GM18868 (cell line): ENCODE data around the gene CDHR1.

Experiments used
- ATAC-seq: cut with Tn5 transposase; IDR thresholded peaks from one replicate; pipeline ENCODE4 v1.9.1; 2021; ENCODE audit warnings: mild to moderate bottlenecking, moderate library complexity; ENCODE audit not compliant: unreplicated experiment

Gene CDHR1

DNA sequence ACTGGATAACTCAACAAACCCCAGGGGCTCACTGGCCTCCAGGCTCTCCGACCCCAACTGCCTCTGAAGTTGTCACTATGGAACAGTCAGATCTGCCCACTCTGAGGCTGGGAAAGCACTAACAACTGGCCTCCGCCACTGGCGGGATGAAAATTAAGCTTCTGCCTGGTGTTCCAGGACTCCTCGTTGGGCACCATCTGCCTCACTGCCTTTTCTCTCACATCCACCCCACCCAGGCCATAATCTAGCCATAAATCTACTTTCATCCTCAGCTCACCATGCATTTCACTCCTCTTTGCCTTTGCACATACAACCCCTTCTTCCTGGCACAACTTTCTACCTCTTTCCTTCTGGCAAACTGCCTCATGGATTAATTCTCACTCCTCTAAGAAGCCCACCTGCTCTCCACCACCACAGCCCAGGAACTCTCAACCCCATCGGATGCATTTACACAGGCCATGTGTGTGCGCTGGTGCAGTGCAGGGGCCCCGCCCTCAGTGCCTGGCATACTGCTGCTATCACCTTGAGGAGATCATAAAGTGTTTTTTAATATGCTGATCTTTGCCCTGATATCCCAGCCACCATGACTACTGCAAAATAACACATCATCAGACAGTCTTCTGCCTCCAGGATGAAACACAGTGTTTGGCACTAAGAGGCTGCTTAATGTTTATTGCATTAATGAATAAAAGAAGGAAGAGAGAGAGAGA lies 4.0 kb downstream of the CDHR1 start:
- ATAC-seq = no peak

DNA sequence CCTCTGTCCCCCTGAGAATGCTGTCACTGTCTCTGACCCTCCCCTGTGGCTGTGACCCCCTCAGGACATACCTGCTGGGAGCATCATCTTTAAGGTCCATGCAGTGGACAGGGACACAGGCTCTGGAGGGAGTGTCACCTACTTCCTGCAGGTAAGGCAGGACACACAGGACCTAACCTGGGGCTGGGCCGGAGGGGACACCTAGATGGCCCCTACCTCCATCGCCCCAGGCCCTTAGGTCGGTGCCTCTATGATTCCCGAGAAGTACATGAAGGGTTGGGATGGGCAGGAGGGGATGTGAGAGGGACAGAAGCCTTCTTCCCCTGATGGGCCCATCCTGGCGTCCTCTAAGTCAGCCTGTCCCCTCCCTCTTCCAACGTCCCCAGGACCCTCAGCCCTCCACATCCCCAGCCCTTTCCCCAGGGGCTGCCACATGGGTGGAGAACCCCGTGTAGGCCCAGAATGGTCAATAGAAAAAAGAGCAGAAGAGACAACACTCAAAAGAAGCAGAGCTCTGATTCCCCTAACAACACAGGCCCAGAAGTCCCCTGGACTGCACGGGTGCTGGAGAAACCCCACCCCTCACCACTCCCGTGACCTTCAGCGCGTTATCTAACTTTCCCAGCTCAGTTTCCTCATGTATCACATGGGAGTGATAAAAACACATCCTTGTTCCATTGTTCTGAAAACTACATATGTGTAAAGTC lies 6.4 kb downstream of the CDHR1 start:
- no peak for ATAC-seq

DNA sequence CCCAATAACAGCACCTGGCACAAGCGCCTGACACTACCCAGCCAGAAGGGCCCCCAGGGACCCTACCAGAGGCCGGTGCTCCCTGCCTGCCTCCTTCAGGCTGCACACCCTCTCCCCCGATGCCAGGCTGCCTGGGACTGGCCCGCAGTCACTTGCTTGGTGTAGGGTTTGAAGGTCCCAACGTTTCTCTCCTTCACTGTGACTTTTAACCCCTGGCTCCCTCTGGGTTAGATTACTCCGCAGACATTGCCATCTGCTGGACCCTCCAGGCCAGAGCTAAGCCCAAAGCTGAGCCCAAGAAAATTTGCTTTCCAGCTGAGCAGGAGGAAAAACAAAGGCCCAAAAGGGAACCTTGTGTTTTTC lies 6.9 kb downstream of the CDHR1 start:
- ATAC-seq = no peak

- ATAC-seq = no peak
Observed at GRCh38 chr10:84201682-84202081, 7.3 kb downstream of the CDHR1 start.

GRCh38 chr10:84202349-84202748 lies 8.0 kb downstream of the CDHR1 start:
- ATAC-seq = no peak

DNA sequence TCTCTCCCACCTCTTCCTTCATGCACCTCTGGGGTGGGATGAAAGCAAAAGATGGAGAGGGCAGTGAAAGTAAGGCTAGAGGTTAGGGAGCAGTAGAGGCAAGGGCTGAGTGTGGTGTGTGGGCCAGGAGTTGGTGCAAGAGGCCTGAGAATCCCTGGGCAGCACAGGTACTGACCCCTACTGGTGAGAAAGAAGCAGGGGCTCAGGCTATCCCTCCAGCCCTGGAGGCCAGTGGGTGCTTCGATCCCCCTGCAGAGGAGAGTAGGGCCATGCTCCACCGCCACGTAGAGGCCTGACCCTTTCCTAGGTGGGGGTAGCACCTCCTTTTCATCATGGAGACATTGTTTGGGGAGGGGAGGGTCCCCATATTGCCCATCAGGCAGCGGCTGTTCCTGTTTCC lies 9.8 kb downstream of the CDHR1 start:
- peak; percentile 62 for ATAC-seq

DNA sequence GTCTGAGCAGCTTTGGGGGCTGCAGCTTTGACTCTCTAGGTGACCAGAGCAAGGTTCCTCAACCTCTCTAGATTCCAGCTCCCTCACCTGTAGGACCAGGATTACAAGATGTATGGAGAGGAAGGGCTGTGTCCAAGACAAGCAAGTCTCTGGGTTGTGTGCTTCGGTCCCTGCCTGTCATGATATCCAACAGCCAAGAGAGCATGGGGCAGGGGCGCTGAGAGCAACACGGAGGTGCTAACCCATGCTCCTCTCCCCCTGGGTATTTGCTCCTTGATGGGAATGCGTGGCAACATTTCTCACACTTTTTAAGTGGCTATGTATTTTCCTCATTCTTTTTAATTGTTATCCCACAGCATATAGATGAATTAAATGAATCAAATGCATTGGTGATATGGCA lies 10.3 kb downstream of the CDHR1 start:
- no peak for ATAC-seq

DNA sequence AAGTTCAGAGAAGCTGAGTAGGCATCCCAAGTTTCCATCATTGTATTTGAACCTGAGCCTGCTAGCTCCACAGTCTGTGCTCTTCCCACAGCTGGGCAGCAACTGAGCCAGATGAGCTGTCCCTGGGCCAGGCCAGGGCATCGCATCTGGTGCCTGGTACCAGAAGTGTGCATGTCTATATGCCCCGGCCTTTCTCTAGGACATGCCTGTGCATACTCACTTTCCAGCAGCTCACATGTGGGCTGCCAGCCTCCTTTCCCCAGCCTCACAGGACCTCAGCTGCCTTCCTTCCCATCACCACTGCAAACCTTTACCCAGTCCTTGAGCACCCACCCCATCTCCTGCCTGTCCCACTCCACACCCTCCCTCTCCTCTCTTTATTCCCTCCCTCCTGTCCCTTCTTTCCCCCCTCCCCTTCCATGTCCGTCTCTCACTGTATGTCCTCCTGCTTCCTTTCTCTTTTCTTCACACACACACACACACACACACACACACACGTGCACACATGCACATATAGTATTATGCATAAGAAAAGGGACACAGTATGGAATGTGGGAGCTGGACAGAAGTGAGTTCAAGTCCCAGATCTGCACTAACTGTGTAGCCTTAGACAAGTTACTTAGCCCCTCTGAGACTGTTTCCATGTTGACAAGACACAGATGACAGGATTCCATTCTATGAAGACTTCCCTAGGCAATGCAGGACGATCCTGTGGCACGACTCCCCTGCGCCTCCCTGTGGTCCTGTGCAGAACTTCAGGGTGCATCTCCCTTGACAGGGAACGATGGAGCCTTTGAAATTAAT lies 10.9 kb downstream of the CDHR1 start:
- ATAC-seq = peak; percentile 77

DNA sequence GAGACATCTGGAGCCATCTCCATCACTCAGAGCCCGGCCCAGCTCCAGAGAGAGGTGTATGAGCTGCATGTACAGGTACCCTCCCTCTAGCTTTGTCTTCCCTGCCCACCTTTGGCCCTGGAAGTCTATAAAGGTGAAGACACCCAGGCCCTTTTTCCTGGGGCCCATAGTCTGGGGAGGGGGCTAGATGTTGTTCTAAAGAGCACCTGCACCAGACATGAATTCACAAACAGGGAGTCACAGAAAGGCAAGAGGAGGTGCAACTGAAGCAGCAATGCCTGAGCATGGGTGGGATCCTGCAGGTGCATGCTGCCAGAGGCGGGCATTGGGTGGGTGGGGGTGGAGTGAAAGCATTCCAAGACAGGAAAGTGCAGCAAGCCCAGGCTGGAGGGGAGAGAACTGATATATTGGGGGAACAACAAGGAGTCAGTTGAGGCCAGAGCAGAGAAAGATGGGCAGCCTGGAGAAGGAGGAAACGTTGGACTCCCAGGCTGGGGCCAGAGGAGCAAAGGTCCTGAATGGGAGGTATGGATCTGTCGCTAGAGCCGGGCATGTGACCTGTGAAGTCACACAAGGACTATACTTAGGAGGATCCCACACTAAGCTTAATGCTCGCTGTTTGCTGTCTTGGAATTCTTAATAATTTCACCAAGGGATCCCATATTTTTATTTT lies 11.7 kb downstream of the CDHR1 start:
- no peak for ATAC-seq

DNA sequence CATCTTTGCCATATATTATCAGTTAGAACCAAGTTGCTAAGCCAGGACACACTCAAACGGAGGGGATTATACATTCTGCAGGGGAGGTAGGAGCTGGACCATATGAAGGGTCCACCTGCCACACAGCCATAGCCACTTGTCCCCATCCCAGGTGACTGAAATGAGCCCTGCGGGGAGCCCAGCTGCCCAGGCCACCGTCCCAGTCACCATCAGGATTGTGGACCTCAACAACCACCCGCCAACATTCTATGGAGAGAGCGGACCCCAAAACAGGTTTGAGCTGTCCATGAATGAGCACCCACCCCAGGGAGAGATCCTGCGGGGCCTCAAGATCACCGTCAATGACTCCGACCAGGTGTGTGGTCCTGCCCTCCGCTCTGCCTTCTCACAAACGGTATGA lies 13.7 kb downstream of the CDHR1 start:
- no peak for ATAC-seq

DNA sequence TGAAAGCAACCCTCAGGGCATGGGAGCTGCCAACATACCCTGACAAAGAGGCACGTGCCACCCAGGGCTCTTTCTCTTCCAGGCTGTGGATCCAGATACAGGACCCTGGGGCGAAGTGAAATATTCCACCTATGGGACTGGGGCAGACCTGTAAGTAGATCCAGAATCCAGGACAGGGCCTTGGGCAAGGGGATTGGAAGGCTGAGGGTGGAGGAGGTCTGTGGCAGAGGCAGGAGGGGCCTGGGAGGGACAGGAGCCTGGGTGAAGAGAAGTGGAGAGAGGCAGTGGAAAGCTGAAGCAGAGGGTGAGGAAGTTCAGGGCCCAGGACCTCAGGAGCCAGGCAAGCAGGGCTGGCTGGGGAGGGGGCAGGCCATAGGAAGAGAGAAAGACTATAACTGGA lies 17.2 kb downstream of the CDHR1 start:
- no peak for ATAC-seq

DNA sequence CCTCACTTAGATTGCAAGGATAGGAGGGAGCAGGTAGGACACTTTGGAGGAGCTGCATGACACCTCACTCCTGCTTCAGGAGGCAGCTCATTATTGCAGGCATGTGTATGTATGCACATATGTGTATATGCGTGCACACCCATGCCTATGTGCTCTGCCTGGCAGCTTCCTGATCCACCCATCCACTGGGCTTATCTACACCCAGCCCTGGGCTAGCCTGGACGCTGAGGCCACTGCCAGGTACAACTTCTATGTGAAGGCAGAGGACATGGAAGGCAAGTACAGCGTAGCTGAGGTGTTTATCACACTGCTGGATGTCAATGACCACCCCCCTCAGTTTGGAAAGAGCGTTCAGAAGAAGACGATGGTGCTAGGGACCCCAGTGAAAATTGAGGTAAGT lies 17.7 kb downstream of the CDHR1 start:
- no peak for ATAC-seq

GRCh38 chr10:84213076-84213475 lies 18.7 kb downstream of the CDHR1 start:
- no peak for ATAC-seq

DNA sequence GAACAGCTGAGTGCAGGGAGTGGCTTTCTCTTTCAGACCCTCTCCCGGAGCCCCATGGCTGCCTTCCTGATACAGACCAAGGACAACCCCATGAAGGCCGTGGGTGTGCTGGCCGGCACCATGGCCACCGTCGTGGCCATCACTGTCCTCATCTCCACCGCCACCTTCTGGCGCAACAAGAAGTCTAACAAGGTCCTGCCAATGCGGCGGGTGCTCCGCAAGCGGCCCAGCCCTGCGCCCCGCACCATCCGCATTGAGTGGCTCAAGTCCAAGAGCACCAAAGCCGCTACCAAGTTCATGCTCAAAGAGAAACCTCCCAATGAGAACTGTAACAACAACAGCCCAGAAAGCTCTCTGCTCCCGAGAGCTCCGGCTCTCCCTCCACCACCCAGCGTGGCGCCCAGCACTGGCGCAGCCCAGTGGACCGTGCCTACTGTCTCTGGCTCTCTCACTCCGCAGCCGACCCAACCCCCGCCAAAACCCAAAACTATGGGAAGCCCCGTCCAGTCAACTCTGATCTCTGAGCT lies 19.8 kb downstream of the CDHR1 start:
- ATAC-seq = no peak

GRCh38 chr10:84214612-84215235 lies 20.4 kb downstream of the CDHR1 start:
- peak; percentile 86 for ATAC-seq

GRCh38 chr10:84216834-84217233 lies 22.5 kb downstream of the CDHR1 start:
- ATAC-seq = no peak

DNA sequence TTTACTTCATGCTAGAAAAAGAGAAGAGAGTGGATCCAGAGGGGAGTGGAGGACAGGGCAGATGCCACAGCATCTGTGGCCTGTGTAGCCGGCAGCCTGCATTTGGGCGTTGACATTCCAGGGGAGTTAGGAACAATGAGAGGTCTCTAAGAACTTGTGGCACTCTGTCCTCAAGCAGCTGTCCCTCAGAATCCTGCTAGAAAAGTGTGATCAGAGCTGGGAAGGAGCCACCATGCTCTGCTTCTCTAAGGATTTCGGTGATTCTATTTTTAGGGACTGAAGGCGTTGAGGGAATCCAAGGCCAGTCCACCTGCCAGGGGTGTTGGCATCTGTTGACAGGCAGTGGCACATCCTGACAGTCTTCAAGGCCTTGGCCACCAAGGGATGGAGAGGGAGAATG lies 23.4 kb downstream of the CDHR1 start:
- ATAC-seq = no peak

GRCh38 chr10:84221916-84222315 lies 27.6 kb downstream of the CDHR1 start:
- no peak for ATAC-seq

GRCh38 chr10:84224411-84225028 lies 30.2 kb downstream of the CDHR1 start:
- no peak for ATAC-seq
